K562 (cell line): Measurements from ENCODE around the gene ADGRB3. TPM values are rescaled to one million over a fixed set of nuclear protein-coding genes. Genes with fewer than 3 reads are reported as not detected.

Source experiments
- ATAC-seq: fragments of 200-7000 bp; cut with Tn5 transposase; 3 replicates; pipeline ENCODE4 v1.9.1; 2020; ENCODE audit warnings: moderate library complexity
- BruUV-seq: library from RNA; stranded (reverse); fragments of 400-500 nt; replicated peaks from 2 replicates; lab custom pipeline; 2021; lab: Mats Ljungman, UMichigan
- CTCF ChIA-PET: fragments of 300-600 bp; formaldehyde crosslinking; extraction: SDS; loops from one replicate; lab custom pipeline; 2021; ENCODE audit warnings: low intra/inter-chr PET ratio; lab: Yijun Ruan, JAX
- POLR2A ChIA-PET: fragments of 300-600, 350-650 bp; sonication (Branson Sonifier 250); formaldehyde crosslinking; extraction: SDS; loops from one replicate; lab custom pipeline; 2021; ENCODE audit warnings: antibody characterized with exemption, inconsistent platforms; lab: Yijun Ruan, JAX
- DNase-seq, 4 experiments: peaks; one replicate each; pipeline versions ENCODE4 v3.0.0 to v3.0.0-alpha.2; 2011 to 2018; ENCODE audit warnings: low spot score in 3 of 4, mixed read lengths in 3 of 4; ENCODE audit errors: extremely low read depth in 1 of 4
- FAIRE-seq: peaks from 2 replicates; lab custom pipeline; 2011; peaks lifted over from hg19 to GRCh38; lab: Jason Lieb, UNC
- H2AFZ ChIP-seq: 2 replicates; pipeline ENCODE4 v1.6.0; 2011; ENCODE audit warnings: low read depth, low read length, control low read depth, inconsistent platforms
- H3K27ac ChIP-seq: fragments of 200-600 bp; 3 replicates; pipeline ENCODE4 v1.8.0; 2011; ENCODE audit warnings: low read depth, mild to moderate bottlenecking, control low read depth, inconsistent platforms, low read length, moderate library complexity, mixed read lengths; ENCODE audit errors: extremely low read depth
- H3K27me3 ChIP-seq, 2 experiments: fragments of 300-600 bp in 1 of 2; 2 replicates in 1 of 2; 3 replicates in 1 of 2; pipeline versions ENCODE4 v1.6.0 to v1.8.0; 2011; ENCODE audit warnings: inconsistent platforms in 2 of 2, low read length in 2 of 2, mild to moderate bottlenecking in 1 of 2, mixed read lengths in 1 of 2, moderate library complexity in 1 of 2; ENCODE audit not compliant: control insufficient read depth in 2 of 2, insufficient read depth in 2 of 2
- H3K36me3 ChIP-seq: fragments of 300-600 bp; 3 replicates; pipeline ENCODE4 v1.8.0; 2011; ENCODE audit warnings: mild to moderate bottlenecking, low read length, inconsistent platforms; ENCODE audit not compliant: control insufficient read depth, insufficient read depth
- H3K4me1 ChIP-seq, 2 experiments: fragments of 200-600 bp in 1 of 2; replicated peaks in 1 of 2; 2 replicates in 1 of 2; 3 replicates in 1 of 2; pipeline versions ENCODE4 v1.5.1 to v1.8.0; 2011; ENCODE audit warnings: inconsistent platforms in 2 of 2, low read length in 2 of 2, mild to moderate bottlenecking in 1 of 2, mixed read lengths in 1 of 2, moderate library complexity in 1 of 2; ENCODE audit not compliant: control insufficient read depth in 2 of 2, insufficient read depth in 2 of 2
- H3K4me2 ChIP-seq: 2 replicates; pipeline ENCODE4 v1.6.1; 2011; ENCODE audit warnings: low read length, control low read depth, inconsistent platforms, mixed read lengths; ENCODE audit not compliant: insufficient read depth
- H3K4me3 ChIP-seq: fragments of 200-600 bp; sonication (generic), shearing (Covaris generic); 2 replicates; pipeline ENCODE4 v1.5.1; 2016; ENCODE audit warnings: control low read depth, inconsistent platforms
- H3K79me2 ChIP-seq: fragments of 200-600 bp; 3 replicates; pipeline ENCODE4 v1.8.0; 2011; ENCODE audit warnings: low read length, inconsistent platforms; ENCODE audit not compliant: control insufficient read depth, insufficient read depth
- H3K9ac ChIP-seq, 2 experiments: 2 replicates each; pipeline versions ENCODE4 v1.6.0 to v1.6.1; 2011; ENCODE audit warnings: low read depth in 2 of 2, low read length in 2 of 2, control low read depth in 1 of 2, inconsistent platforms in 1 of 2, mild to moderate bottlenecking in 1 of 2, mixed read lengths in 1 of 2; ENCODE audit not compliant: insufficient read depth in 1 of 2
- H3K9me1 ChIP-seq: one replicate; pipeline ENCODE4 v1.6.0; 2011; ENCODE audit warnings: inconsistent platforms, mild to moderate bottlenecking, low read length, moderate library complexity; ENCODE audit not compliant: control insufficient read depth, insufficient read depth
- H3K9me3 ChIP-seq: replicated peaks from 2 replicates; pipeline ENCODE4 v1.5.1; 2011; ENCODE audit warnings: low read depth, low read length, inconsistent platforms; ENCODE audit not compliant: control insufficient read depth, insufficient read depth
- H4K20me1 ChIP-seq: replicated peaks from 2 replicates; pipeline ENCODE4 v1.6.1; 2011; ENCODE audit warnings: low read length, inconsistent platforms, mixed read lengths; ENCODE audit not compliant: control insufficient read depth, insufficient read depth
- CEBPG ChIP-seq, 3 experiments: fragments of 200-800 bp in 1 of 3; sonication (Bioruptor generic) in 1 of 3; sonication (generic) in 1 of 3; formaldehyde crosslinking in 1 of 3; IDR thresholded peaks in 2 of 3; conservative IDR thresholded peaks in 1 of 3; 2 replicates each; pipeline versions ENCODE4 v1.6.1 to v1.8.0; 2016 to 2022; ENCODE audit warnings: missing compliant biosample characterization in 2 of 3, missing genetic modification characterization in 2 of 3, mild to moderate bottlenecking in 1 of 3, missing genetic modification reagents in 1 of 3
- FOXA1 ChIP-seq: fragments of 450-650 bp; IDR thresholded peaks from 2 replicates; pipeline ENCODE4 v1.6.1; 2016; ENCODE audit warnings: mild to moderate bottlenecking, borderline replicate concordance
- KLF13 ChIP-seq: fragments of 450-650 bp; IDR thresholded peaks from 2 replicates; pipeline ENCODE4 v1.6.1; 2016; ENCODE audit warnings: missing genetic modification characterization, low read depth, mild to moderate bottlenecking, missing compliant biosample characterization, moderate library complexity, borderline replicate concordance
- MAFG ChIP-seq: fragments of 450-650 bp; conservative IDR thresholded peaks from 2 replicates; pipeline ENCODE4 v1.6.1; 2016; ENCODE audit warnings: missing genetic modification characterization, missing compliant biosample characterization
- MTF1 ChIP-seq: fragments of 250-450 bp; sonication (Bioruptor Pico); IDR thresholded peaks from 2 replicates; pipeline ENCODE4 v1.9.0; 2021; ENCODE audit warnings: moderate library complexity, mild to moderate bottlenecking, inconsistent platforms, borderline replicate concordance
- SUPT5H ChIP-seq: fragments of 450-650 bp; IDR thresholded peaks from 2 replicates; pipeline ENCODE4 v1.6.1; 2016
- THAP7 ChIP-seq: fragments of 250-450 bp; sonication (Bioruptor Pico); IDR thresholded peaks from 2 replicates; pipeline ENCODE4 v1.5.0; 2021
- THRAP3 ChIP-seq: fragments of 450-650 bp; IDR thresholded peaks from 2 replicates; pipeline ENCODE4 v1.6.1; 2016; ENCODE audit warnings: mild to moderate bottlenecking, inconsistent platforms, borderline replicate concordance
- U2AF1 ChIP-seq: fragments of 200-400 bp; formaldehyde crosslinking; optimal IDR thresholded peaks from 2 replicates; pipeline ENCODE3; 2017; ENCODE audit warnings: mild to moderate bottlenecking, low read depth, low read length, moderate library complexity
- XRCC5 ChIP-seq: fragments of 200-400 bp; formaldehyde crosslinking; IDR thresholded peaks from 2 replicates; pipeline ENCODE4 v1.6.1; 2017; ENCODE audit warnings: low read depth, mild to moderate bottlenecking, low read length
- YY1 ChIP-seq, 3 experiments: IDR thresholded peaks; 2 replicates each; pipeline ENCODE4 v1.6.1; 2011; ENCODE audit warnings: low read length in 2 of 3, mild to moderate bottlenecking in 2 of 3, moderate library complexity in 2 of 3, borderline replicate concordance in 1 of 3, control low read depth in 1 of 3, low read depth in 1 of 3; ENCODE audit not compliant: insufficient read depth in 3 of 3, insufficient replicate concordance in 2 of 3, control insufficient read depth in 1 of 3, insufficient read length in 1 of 3; ENCODE audit errors: extremely low read depth in 1 of 3
- ZBTB7A ChIP-seq: IDR thresholded peaks from 2 replicates; pipeline ENCODE4 v1.6.1; 2011; ENCODE audit warnings: low read depth, mild to moderate bottlenecking, low read length, moderate library complexity, borderline replicate concordance; ENCODE audit not compliant: control insufficient read depth
- ZKSCAN1 ChIP-seq: fragments of 150-350 bp; IDR thresholded peaks from 2 replicates; pipeline ENCODE4 v1.6.1; 2016; ENCODE audit warnings: low read depth, low read length
- in situ Hi-C: fragments of 300-500 bp; cut with MboI; formaldehyde crosslinking; loops from 4 replicates; pipeline ENCODE4 v1.15.0; 2018; ENCODE audit warnings: inconsistent platforms, mixed read lengths
- intact Hi-C: fragments of 100-400 bp; cut with micrococcal nuclease; formaldehyde crosslinking; loops from 2 replicates; pipeline ENCODE4 v1.14.2; 2022
- polyA plus RNA-seq, 8 experiments: library from polyadenylated mRNA; depleted of rRNA in 4 of 8; stranded (reverse) in 5 of 8; unstranded in 3 of 8; fragments of >200 nt; fragmentation: Nextera tagmentation in 2 of 8; fragmentation: Illumina TruSeq in 1 of 8; extraction: Ambion mirVana in 2 of 8; extraction: Trizol in 1 of 8; gene quantifications; 2 replicates each; pipeline versions ENCODE4 v1.2.1 to v1.2.3, GENCODE V29; 2011 to 2014; ENCODE audit warnings: inconsistent platforms in 1 of 8, missing spikeins in 1 of 8
- total RNA-seq, 7 experiments: library from RNA; depleted of rRNA in 6 of 7; stranded (reverse); fragments of >200 nt in 6 of 7; fragmentation: Illumina TruSeq in 2 of 7; extraction: Trizol in 2 of 7; gene quantifications; 2 replicates each; pipeline versions ENCODE4 v1.2.1 to v1.2.3, GENCODE V29; 2011 to 2021; ENCODE audit warnings: low replicate concordance in 1 of 7
- TF ChIP-seq, protein P1 (sequence below): fragments of 250-450 bp; sonication (Bioruptor Pico); IDR thresholded peaks from 2 replicates; pipeline ENCODE4 v1.4.0; 2020; ENCODE audit warnings: borderline replicate concordance
- TF ChIP-seq, protein P2 (sequence below): fragments of 200-800 bp; sonication (Bioruptor generic); IDR thresholded peaks from 2 replicates; pipeline ENCODE4 v1.6.1; 2016; ENCODE audit warnings: missing genetic modification characterization, missing compliant biosample characterization

The ADGRB3 gene
- total and polyA plus RNA-seq, 9 of the 15 experiments (the other 6 are each of a cell fraction or from before 2014, with no cell fraction given), result 0.90 to 7.8 (median 2.4) TPM

DNA sequence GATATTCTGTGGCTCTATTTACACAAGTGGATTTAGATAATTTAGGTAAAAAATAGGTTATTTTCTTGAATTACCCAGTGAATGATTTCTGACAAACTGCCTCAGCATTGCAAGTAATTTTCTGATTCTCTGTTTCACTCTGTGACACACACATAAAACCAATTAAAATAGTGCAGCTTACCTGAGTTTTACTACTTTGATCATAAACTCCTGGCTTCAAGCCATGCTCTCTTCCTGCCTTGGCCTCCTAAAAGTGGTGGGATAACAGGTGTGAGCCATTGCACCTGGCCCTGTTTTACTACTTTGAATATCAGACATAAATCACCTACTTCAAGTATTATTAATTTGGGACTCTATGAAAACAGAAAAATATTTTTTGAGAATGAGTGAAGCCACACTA lies 462.9 kb downstream of the ADGRB3 start:
- no peaks in the 10 kb centered on the region for H3K9me1 ChIP-seq
- POLR2A ChIA-PET, result no interaction called here
- intact Hi-C loops, result no loop called here

More for the DNA sequence above, 462.9 kb downstream of the ADGRB3 start:
- no peak overlapping the region for H3K4me2 ChIP-seq
- no peak overlapping the region for H3K27ac ChIP-seq
- DNase-seq, result no peak
- H4K20me1 ChIP-seq, result no peaks in the 10 kb centered on the region
- no peaks in the 10 kb centered on the region for H3K79me2 ChIP-seq
- no peak for FAIRE-seq
- in situ Hi-C loops, result no loop called here
- H3K9ac ChIP-seq, result no peak overlapping the region
- H3K4me3 ChIP-seq, result no peak overlapping the region
- H3K4me1 ChIP-seq, result no peaks in the 10 kb centered on the region
- peaks cover 0 to 3% of the 10 kb centered on the region in 2 experiments; a peak in 1 of 5 replicates for H3K27me3 ChIP-seq
- no peak overlapping the region for H2AFZ ChIP-seq
- CTCF ChIA-PET, result no interaction called here
- no peaks in the 10 kb centered on the region for H3K36me3 ChIP-seq
- H3K9me3 ChIP-seq, result no peaks in the 10 kb centered on the region
- no peak for ATAC-seq
- BruUV-seq, result no TSS peak
- TF ChIP-seq THAP7 (CRISPR knock-in tag) (no peak), XRCC5 (no peak), YY1 (IDR thresholded peaks at IDR 0.05; ENCODE audit: borderline replicate concordance in 1 of 3, control insufficient read depth in 1 of 3, extremely low read depth in 1 of 3, insufficient read depth in 3 of 3, insufficient read length in 1 of 3, insufficient replicate concordance in 2 of 3, low read depth in 1 of 3, low read length in 2 of 3) (no peak), MTF1 (no peak), FOXA1 (no peak), KLF13 (no peak), ZKSCAN1 (no peak), U2AF1 (no peak), ZBTB7A (no peak), SUPT5H (no peak), MAFG (tag) (no peak), THRAP3 (no peak), CEBPG (CRISPR knock-in tag; IDR thresholded peaks at IDR 0.05) (no peak), CEBPG (tag; conservative IDR thresholded peaks at IDR 0.05 in 1 of 2, IDR thresholded peaks at IDR 0.05 in 1 of 2) (no peak)
- TF ChIP-seq, protein P1, sequence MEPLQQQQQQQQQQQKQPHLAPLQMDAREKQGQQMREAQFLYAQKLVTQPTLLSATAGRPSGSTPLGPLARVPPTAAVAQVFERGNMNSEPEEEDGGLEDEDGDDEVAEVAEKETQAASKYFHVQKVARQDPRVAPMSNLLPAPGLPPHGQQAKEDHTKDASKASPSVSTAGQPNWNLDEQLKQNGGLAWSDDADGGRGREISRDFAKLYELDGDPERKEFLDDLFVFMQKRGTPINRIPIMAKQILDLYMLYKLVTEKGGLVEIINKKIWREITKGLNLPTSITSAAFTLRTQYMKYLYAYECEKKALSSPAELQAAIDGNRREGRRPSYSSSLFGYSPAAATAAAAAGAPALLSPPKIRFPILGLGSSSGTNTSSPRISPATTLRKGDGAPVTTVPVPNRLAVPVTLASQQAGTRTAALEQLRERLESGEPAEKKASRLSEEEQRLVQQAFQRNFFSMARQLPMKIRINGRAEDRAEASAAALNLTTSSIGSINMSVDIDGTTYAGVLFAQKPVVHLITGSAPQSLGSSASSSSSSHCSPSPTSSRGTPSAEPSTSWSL (CRISPR knock-in tag), result no peak
- TF ChIP-seq, protein P2, sequence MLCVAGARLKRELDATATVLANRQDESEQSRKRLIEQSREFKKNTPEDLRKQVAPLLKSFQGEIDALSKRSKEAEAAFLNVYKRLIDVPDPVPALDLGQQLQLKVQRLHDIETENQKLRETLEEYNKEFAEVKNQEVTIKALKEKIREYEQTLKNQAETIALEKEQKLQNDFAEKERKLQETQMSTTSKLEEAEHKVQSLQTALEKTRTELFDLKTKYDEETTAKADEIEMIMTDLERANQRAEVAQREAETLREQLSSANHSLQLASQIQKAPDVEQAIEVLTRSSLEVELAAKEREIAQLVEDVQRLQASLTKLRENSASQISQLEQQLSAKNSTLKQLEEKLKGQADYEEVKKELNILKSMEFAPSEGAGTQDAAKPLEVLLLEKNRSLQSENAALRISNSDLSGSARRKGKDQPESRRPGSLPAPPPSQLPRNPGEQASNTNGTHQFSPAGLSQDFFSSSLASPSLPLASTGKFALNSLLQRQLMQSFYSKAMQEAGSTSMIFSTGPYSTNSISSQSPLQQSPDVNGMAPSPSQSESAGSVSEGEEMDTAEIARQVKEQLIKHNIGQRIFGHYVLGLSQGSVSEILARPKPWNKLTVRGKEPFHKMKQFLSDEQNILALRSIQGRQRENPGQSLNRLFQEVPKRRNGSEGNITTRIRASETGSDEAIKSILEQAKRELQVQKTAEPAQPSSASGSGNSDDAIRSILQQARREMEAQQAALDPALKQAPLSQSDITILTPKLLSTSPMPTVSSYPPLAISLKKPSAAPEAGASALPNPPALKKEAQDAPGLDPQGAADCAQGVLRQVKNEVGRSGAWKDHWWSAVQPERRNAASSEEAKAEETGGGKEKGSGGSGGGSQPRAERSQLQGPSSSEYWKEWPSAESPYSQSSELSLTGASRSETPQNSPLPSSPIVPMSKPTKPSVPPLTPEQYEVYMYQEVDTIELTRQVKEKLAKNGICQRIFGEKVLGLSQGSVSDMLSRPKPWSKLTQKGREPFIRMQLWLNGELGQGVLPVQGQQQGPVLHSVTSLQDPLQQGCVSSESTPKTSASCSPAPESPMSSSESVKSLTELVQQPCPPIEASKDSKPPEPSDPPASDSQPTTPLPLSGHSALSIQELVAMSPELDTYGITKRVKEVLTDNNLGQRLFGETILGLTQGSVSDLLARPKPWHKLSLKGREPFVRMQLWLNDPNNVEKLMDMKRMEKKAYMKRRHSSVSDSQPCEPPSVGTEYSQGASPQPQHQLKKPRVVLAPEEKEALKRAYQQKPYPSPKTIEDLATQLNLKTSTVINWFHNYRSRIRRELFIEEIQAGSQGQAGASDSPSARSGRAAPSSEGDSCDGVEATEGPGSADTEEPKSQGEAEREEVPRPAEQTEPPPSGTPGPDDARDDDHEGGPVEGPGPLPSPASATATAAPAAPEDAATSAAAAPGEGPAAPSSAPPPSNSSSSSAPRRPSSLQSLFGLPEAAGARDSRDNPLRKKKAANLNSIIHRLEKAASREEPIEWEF (CRISPR knock-in tag), result no peak
- TF ChIP-seq, all 486 proteins: peak for 0
